Measurements from ENCODE around the gene STARD13. TPM values are rescaled to one million over a fixed set of nuclear protein-coding genes. Genes with fewer than 3 reads are reported as not detected.

Gene STARD13
- total and polyA plus RNA-seq, 12 donors, result 7.1 to 38.3 (median 27.8) TPM

DNA sequence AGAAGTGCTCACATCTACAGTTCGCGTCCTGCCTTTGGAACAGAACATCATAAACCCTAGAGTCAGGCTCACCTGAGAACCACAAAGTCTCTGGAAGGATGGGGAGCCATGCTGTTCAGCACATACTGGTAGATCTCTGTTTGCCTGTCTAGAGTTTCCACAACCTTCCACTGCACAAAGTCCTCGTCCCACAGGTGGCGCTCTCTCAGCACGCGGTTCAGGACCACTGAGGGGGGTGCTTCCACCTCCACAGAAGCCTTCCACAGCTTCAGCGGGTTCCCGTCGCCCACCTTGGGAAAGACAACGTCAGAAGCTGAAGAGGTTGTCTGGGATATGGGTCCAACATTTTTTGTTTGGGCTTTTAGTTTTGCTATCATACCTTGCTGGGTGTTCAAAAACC is 175.8 kb downstream of the STARD13 start:
- Histone ChIP-seq H3K4me1 (peaks cover 11 to 74% (median 63%) of the 10 kb centered on the region in 9 donors), H3K27ac (peak overlapping the region in 9 of 10 donors; percentile 26 to 81 (median 59)), H3K27me3 (no peaks in the 10 kb centered on the region), H3K36me3 (peaks cover 0 to 94% (median 41%) of the 10 kb centered on the region in 9 donors), H3K4me3 (no peak overlapping the region), H3K9me3 (no peaks in the 10 kb centered on the region)
- TF ChIP-seq, protein P1, sequence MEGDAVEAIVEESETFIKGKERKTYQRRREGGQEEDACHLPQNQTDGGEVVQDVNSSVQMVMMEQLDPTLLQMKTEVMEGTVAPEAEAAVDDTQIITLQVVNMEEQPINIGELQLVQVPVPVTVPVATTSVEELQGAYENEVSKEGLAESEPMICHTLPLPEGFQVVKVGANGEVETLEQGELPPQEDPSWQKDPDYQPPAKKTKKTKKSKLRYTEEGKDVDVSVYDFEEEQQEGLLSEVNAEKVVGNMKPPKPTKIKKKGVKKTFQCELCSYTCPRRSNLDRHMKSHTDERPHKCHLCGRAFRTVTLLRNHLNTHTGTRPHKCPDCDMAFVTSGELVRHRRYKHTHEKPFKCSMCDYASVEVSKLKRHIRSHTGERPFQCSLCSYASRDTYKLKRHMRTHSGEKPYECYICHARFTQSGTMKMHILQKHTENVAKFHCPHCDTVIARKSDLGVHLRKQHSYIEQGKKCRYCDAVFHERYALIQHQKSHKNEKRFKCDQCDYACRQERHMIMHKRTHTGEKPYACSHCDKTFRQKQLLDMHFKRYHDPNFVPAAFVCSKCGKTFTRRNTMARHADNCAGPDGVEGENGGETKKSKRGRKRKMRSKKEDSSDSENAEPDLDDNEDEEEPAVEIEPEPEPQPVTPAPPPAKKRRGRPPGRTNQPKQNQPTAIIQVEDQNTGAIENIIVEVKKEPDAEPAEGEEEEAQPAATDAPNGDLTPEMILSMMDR (IDR thresholded peaks at IDR 0.05), result peak in 5 of 9 donors; percentile 11 to 33 (median 18)
- peak in 1 of 8 donors; percentile 24 for ATAC-seq
- no peak for DNase-seq
- WGBS, 2 donors, result 83% methylated on average over 10 of the region's 10 CpGs
- intact Hi-C loops (cut with DNase I), result no loop called here

DNA sequence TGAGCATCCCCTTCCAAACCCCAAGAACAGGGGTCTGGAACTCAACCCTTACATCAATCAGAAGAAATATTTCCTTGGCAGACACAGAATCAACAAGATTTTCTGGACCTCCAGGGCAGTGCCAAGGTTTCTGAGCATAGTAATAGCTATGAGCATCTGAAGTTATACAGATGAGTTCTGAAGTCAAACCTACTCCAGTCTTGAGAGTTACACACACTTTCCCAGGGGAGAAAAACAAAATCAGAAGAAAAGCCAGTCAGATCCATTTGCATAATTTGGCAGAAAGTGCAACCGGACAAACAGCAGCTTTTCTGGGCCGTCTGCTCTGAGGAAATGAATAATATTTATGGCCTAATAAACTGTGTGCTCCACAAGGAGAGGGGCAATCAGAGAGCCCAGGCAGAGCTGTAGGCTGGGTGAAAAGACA is 176.3 kb downstream of the STARD13 start:
- Histone ChIP-seq H3K36me3 (peaks cover 0 to 94% (median 46%) of the 10 kb centered on the region in 9 donors), H3K4me3 (no peak overlapping the region), H3K4me1 (peaks cover 11 to 74% (median 63%) of the 10 kb centered on the region in 9 donors), H3K9me3 (no peaks in the 10 kb centered on the region), H3K27me3 (no peaks in the 10 kb centered on the region), H3K27ac (peak overlapping the region in 8 of 10 donors; percentile 26 to 81 (median 60))
- 62 to 81% methylated on average over 2 of the region's 2 CpGs for WGBS, 2 donors
- intact Hi-C loops (cut with DNase I), result no loop called here
- ATAC-seq, result peak in 1 of 8 donors; percentile 6
- no peak for DNase-seq
- TF ChIP-seq, protein P1 (IDR thresholded peaks at IDR 0.05), result no peak

DNA sequence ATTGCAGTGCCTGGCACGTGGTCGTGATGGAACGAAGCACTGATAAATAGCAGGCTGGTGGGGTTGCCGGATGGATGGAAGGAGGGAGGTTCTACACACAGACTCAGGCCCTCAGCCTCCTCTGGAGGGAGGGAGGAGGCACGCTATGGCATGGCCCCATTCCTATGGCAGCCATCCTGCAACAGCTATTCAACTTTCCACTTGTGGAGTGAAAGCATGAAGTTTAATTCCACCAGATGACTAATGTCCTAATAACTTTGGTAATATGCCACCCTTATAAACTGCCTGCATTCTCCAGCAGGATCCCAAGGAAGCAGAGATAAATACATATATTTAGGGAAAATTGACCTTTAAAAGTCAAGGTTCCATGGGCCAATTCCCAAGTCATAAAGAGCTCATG is 176.9 kb downstream of the STARD13 start:
- no peak overlapping the region for H3K4me3 ChIP-seq
- H3K4me1 ChIP-seq, result peaks cover 11 to 73% (median 63%) of the 10 kb centered on the region in 9 donors
- intact Hi-C loops (cut with DNase I), result no loop called here
- peaks cover 0 to 94% (median 46%) of the 10 kb centered on the region in 9 donors for H3K36me3 ChIP-seq
- no peaks in the 10 kb centered on the region for H3K9me3 ChIP-seq
- no peaks in the 10 kb centered on the region for H3K27me3 ChIP-seq
- peak in 5 of 8 donors; percentile 19 to 61 (median 48) for ATAC-seq
- DNase-seq, result no peak
- 84 to 86% methylated on average over 5 of the region's 5 CpGs for WGBS, 2 donors
- peak overlapping the region in 7 of 10 donors; percentile 6 to 81 (median 55) for H3K27ac ChIP-seq
- TF ChIP-seq, protein P1 (IDR thresholded peaks at IDR 0.05), result no peak

DNA sequence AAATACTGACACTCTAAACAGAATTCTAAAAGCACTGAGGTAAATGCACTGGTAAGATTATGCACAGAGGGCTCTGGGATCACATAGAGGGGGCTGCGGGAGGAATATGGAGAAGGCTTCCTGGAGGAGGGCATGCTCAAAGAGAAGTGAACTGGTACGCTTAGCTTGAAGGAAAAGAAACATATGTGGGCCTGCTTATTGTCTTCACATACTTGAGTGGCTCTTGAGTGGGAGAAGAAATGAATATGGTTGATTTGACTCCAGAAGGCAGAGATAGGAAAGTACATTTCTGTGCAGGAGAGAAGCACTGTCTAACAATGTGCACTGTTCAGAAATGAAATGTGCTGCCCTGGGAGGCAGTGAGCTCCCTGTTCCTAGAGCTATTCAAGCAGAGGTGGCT is 178.2 kb downstream of the STARD13 start:
- peak in 1 of 8 donors; percentile 39 for ATAC-seq

More for the DNA sequence above, 178.2 kb downstream of the STARD13 start:
- 59 to 81% methylated on average over 2 of the region's 2 CpGs for WGBS, 2 donors
- H3K27ac ChIP-seq, result peak overlapping the region in 7 of 10 donors; percentile 11 to 81 (median 26)
- H3K9me3 ChIP-seq, result no peaks in the 10 kb centered on the region
- H3K4me3 ChIP-seq, result no peak overlapping the region
- H3K27me3 ChIP-seq, result no peaks in the 10 kb centered on the region
- intact Hi-C loops (cut with DNase I), result no loop called here
- no peak for DNase-seq
- H3K36me3 ChIP-seq, result peaks cover 0 to 93% (median 46%) of the 10 kb centered on the region in 9 donors
- peaks cover 10 to 62% (median 54%) of the 10 kb centered on the region in 9 donors for H3K4me1 ChIP-seq
- TF ChIP-seq, protein P1 (IDR thresholded peaks at IDR 0.05), result no peak
